Astrocyte of the spinal cord (primary cell): Measurements from ENCODE around the gene RAB5B.
A peak's percentile ranks its signal among the peaks of the same experiment; 100 is the strongest.

ENCODE experiments used
- DNase-seq: peaks from one replicate; pipeline ENCODE4 v3.0.0; 2011; ENCODE audit warnings: low read depth, low spot score
- H3K4me3 ChIP-seq: 2 replicates; pipeline ENCODE4 v1.5.1; 2011; ENCODE audit warnings: low read depth, mild to moderate bottlenecking, low read length, moderate library complexity
- in situ Hi-C: cut with HindIII; loops from 2 replicates; pipeline ENCODE4 v1.10.0; 2017; ENCODE audit warnings: low sequenced_read_pairs
- TF ChIP-seq, protein P1 (sequence below): IDR thresholded peaks from 2 replicates; pipeline ENCODE4 v1.5.1; 2012; ENCODE audit warnings: low read depth, mild to moderate bottlenecking, low read length, inconsistent platforms

RAB5B gene

DNA sequence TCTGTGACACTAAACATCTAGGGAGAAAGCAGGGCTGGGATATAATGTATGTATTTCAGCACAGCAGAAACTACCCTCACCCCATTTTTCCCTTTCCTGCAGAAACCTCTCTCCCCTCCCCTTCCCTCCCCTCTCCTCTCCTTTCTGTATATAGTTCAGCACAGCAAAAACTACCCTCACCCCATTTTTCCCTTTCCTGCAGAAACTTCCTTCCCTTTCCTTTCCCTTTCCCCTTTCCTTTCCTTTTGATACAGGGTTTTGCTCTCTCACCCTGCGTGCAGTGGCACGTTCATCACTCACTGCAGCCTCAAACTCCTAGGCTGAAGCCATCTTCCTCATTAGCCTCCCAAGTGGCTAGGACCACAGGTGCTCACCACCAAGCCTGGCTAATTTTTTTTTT is 10.1 kb upstream of the RAB5B start:
- TF ChIP-seq, protein P1, sequence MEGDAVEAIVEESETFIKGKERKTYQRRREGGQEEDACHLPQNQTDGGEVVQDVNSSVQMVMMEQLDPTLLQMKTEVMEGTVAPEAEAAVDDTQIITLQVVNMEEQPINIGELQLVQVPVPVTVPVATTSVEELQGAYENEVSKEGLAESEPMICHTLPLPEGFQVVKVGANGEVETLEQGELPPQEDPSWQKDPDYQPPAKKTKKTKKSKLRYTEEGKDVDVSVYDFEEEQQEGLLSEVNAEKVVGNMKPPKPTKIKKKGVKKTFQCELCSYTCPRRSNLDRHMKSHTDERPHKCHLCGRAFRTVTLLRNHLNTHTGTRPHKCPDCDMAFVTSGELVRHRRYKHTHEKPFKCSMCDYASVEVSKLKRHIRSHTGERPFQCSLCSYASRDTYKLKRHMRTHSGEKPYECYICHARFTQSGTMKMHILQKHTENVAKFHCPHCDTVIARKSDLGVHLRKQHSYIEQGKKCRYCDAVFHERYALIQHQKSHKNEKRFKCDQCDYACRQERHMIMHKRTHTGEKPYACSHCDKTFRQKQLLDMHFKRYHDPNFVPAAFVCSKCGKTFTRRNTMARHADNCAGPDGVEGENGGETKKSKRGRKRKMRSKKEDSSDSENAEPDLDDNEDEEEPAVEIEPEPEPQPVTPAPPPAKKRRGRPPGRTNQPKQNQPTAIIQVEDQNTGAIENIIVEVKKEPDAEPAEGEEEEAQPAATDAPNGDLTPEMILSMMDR = no peak
- no peak for DNase-seq
- H3K4me3 ChIP-seq = no peak overlapping the region
- in situ Hi-C loops = no loop called here

DNA sequence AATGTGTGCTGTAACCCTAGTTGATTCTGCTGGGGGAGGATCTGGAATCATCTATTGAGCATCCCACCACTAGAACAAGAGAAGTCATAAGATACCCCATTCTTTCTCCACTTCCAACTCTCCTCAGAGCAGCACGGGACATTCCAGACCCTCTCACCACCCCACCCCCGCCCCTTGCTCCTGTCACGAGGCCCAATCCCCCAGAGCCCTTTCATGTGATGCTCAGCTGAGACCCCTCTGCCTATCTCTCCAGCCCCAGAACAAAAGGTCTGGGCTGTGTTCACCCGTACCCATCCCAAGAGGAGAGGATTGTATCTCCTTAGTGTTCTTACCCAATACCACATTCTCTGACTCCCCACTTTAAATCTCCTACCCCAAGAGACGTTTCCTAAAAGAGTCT is 8.6 kb upstream of the RAB5B start:
- H3K4me3 ChIP-seq = no peak overlapping the region

DNA sequence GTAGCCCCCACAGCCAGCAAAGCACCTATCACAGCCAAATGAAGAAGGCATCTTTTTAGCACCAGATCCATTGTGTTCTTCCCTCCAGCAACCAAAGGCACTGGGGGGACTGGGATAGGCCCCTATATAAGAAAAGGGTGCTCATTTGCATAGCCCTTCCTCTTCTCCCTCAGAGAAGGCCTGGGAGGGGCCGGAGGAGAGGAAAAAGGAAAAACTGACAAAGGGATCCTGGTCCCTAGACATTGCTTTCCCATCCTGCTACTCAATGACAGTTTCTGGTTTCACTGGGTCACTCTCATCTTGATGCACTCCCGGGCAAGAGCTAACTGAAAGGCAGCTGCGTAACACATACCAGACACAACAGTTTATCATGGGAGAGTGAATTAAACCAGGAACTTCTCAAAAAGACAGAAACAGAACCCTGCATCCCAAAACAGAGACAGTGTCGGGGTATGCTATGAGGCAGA is 7.9 kb upstream of the RAB5B start, which contains the start of gene PMEL:
PMEL (minus strand) TSS at position 102 of the 467 bp plus-strand sequence; CDS start at position 71, 31 bp downstream.
- in situ Hi-C loops = no loop called here
- H3K4me3 ChIP-seq = peak within 1 kb of the TSS; percentile 90
- DNase-seq = no peak
- TF ChIP-seq, protein P1 = no peak

More for the DNA sequence above, 8.6 kb upstream of the RAB5B start:
- DNase-seq = no peak
- TF ChIP-seq, protein P1 = no peak
- in situ Hi-C loops = no loop called here

DNA sequence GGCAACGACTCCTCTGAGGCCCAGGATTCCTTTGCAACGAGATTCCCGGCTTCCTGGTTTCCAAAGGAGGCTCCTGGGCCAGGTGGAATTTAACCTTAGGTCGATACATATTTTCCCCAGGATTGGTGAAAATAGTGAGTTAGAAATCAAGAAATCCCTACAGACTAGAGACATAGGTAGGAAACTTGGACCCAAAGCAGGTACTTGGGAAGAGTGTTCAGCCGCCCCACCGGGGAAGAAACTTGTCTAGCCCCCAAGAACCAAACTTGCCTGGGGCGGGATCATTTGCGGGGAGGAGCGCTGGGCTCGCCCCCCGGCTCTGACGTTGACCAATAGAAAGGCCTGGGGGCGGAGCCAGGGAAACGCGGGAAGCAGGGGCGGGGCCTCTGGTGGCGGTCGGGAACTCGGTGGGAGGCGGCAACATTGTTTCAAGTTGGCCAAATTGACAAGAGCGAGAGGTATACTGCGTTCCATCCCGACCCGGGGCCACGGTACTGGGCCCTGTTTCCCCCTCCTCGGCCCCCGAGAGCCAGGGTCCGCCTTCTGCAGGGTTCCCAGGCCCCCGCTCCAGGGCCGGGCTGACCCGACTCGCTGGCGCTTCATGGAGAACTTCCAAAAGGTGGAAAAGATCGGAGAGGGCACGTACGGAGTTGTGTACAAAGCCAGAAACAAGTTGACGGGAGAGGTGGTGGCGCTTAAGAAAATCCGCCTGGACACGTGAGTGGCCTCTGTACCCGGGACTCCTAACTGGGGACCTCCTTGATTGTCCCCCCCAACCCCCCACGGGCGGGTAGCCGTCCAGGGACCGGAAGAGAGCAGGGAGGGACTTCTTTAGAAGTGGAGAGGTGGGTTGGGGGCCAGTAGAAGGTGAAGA is 7.2 kb upstream of the RAB5B start, which contains the start of gene CDK2:
CDK2 (plus strand) TSS at position 423 of the 874 bp plus-strand sequence; CDS start at position 602, 179 bp downstream.
- in situ Hi-C loops = no loop called here
- TF ChIP-seq, protein P1 = no peak
- peak within 1 kb of the TSS; percentile 90 for H3K4me3 ChIP-seq
- DNase-seq = peak; percentile 79

DNA sequence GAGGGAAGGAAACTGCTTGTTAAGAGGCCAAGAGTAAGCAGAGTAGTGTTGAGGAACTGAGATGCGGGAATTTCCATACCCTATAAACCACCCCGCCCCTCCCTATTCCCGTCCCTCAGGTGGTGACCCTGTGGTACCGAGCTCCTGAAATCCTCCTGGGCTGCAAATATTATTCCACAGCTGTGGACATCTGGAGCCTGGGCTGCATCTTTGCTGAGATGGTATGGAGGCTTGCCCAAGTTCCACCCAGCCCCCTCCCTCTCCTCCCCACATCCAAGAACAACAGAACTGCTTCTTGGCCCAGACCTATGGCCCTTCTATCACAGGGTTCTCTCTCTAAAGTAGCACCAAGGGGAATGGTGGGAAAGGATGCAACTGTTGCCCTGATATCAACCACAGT is 4.5 kb upstream of the RAB5B start:
- TF ChIP-seq, protein P1 = no peak
- no peak for DNase-seq
- H3K4me3 ChIP-seq = no peak overlapping the region
- in situ Hi-C loops = no loop called here

DNA sequence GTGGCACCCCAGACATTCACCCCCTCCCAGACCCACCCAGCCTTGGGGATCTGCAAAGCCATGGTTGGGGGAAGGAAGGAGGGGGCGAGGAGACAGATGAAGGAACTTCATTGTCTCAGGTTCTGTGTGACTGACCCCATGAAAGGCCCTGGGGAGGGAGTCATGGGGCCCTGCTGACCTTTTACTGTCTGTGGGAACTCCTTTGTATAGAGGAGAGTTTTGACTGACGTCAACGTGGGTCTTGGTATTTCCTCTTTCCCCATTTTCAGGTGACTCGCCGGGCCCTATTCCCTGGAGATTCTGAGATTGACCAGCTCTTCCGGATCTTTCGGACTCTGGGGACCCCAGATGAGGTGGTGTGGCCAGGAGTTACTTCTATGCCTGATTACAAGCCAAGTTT is 3.1 kb upstream of the RAB5B start:
- TF ChIP-seq, protein P1 = no peak
- H3K4me3 ChIP-seq = no peak overlapping the region
- in situ Hi-C loops = no loop called here
- DNase-seq = no peak
